Endothelial cell of umbilical vein (primary cell): ENCODE data around the gene RBKS. TPM values are rescaled to one million over a fixed set of nuclear protein-coding genes. Genes with fewer than 3 reads are reported as not detected.

ENCODE experiments used
- BruUV-seq: library from RNA; stranded (reverse); fragments of 400-500 nt; replicated peaks from 2 replicates; lab custom pipeline; 2021; lab: Mats Ljungman, UMichigan
- CTCF ChIA-PET: fragments of 300-600, 350-600 bp; sonication (Branson Sonifier 250); formaldehyde crosslinking; loops from one replicate; lab custom pipeline; 2021; ENCODE audit warnings: antibody characterized with exemption, inconsistent platforms; lab: Charles Lee
- POLR2A ChIA-PET: fragments of 300-600, 350-600 bp; sonication (Branson Sonifier 250); formaldehyde crosslinking; loops from one replicate; lab custom pipeline; 2021; ENCODE audit warnings: antibody characterized with exemption, inconsistent platforms; lab: Charles Lee
- DNase-seq: peaks from one replicate; pipeline ENCODE4 v3.0.0-alpha.2; 2011; ENCODE audit warnings: low read depth, low spot score
- FAIRE-seq: peaks from 2 replicates; lab custom pipeline; 2011; peaks lifted over from hg19 to GRCh38; lab: Jason Lieb, UNC
- H2AFZ ChIP-seq: 2 replicates; pipeline ENCODE4 v1.6.0; 2012; ENCODE audit warnings: low read depth, low read length, control low read depth, inconsistent platforms
- H3K27ac ChIP-seq: 2 replicates; pipeline ENCODE4 v1.5.1; 2011; ENCODE audit warnings: low read depth, mild to moderate bottlenecking, control low read depth, low read length, moderate library complexity; ENCODE audit not compliant: insufficient read depth
- H3K27me3 ChIP-seq, 2 experiments: 2 replicates each; pipeline versions ENCODE4 v1.6.0 to v1.6.1; 2011; ENCODE audit warnings: low read length in 2 of 2, mixed read lengths in 1 of 2; ENCODE audit not compliant: control insufficient read depth in 2 of 2, insufficient read depth in 2 of 2
- H3K36me3 ChIP-seq, 2 experiments: 2 replicates in 1 of 2; 3 replicates in 1 of 2; pipeline ENCODE4 v1.5.1; 2011; ENCODE audit warnings: low read length in 2 of 2, mild to moderate bottlenecking in 1 of 2, moderate library complexity in 1 of 2; ENCODE audit not compliant: control insufficient read depth in 2 of 2, insufficient read depth in 2 of 2; ENCODE audit errors: extremely low read depth in 1 of 2
- H3K4me1 ChIP-seq: 3 replicates; pipeline ENCODE4 v1.5.1; 2011; ENCODE audit warnings: mild to moderate bottlenecking, low read length; ENCODE audit not compliant: control insufficient read depth, insufficient read depth; ENCODE audit errors: extremely low read depth
- H3K4me2 ChIP-seq: 2 replicates; pipeline ENCODE4 v1.6.1; 2011; ENCODE audit warnings: low read length, control low read depth, mixed read lengths; ENCODE audit not compliant: insufficient read depth
- H3K4me3 ChIP-seq, 3 experiments: fragments of 200-600 bp in 1 of 3; sonication (generic), shearing (Covaris generic) in 1 of 3; replicated peaks in 1 of 3; 2 replicates each; pipeline ENCODE4 v1.5.1; 2011 to 2016; ENCODE audit warnings: control low read depth in 3 of 3, low read length in 3 of 3, mild to moderate bottlenecking in 2 of 3, inconsistent platforms in 1 of 3, low read depth in 1 of 3, moderate library complexity in 1 of 3; ENCODE audit not compliant: insufficient read depth in 1 of 3
- H3K79me2 ChIP-seq: 2 replicates; pipeline ENCODE4 v1.6.0; 2012; ENCODE audit warnings: low read length, inconsistent platforms; ENCODE audit not compliant: control insufficient read depth, insufficient read depth
- H3K9ac ChIP-seq: replicated peaks from 2 replicates; pipeline ENCODE3; 2011; ENCODE audit warnings: low read length, control low read depth; ENCODE audit not compliant: insufficient read depth; ENCODE audit errors: extremely low read depth
- H3K9me1 ChIP-seq: replicated peaks from 3 replicates; pipeline ENCODE4 v1.6.0; 2011; ENCODE audit warnings: mild to moderate bottlenecking, low read length; ENCODE audit not compliant: control insufficient read depth, insufficient read depth; ENCODE audit errors: extremely low read depth
- H3K9me3 ChIP-seq: replicated peaks from 2 replicates; pipeline ENCODE4 v1.5.1; 2012; ENCODE audit warnings: low read length, inconsistent platforms; ENCODE audit not compliant: control insufficient read depth, insufficient read depth
- H4K20me1 ChIP-seq: replicated peaks from 2 replicates; pipeline ENCODE3; 2011; ENCODE audit warnings: mild to moderate bottlenecking, low read length; ENCODE audit not compliant: control insufficient read depth, insufficient read depth; ENCODE audit errors: extremely low read depth
- EZH2 ChIP-seq: IDR thresholded peaks from 2 replicates; pipeline ENCODE4 v1.6.1; 2012; ENCODE audit warnings: borderline replicate concordance, low read depth, mild to moderate bottlenecking, moderate library complexity, low read length, inconsistent platforms; ENCODE audit not compliant: severe bottlenecking
- FOS ChIP-seq: IDR thresholded peaks from 2 replicates; pipeline ENCODE4 v1.6.1; 2011; ENCODE audit warnings: mild to moderate bottlenecking, low read length, moderate library complexity, borderline replicate concordance; ENCODE audit not compliant: insufficient read depth
- GATA2 ChIP-seq: IDR thresholded peaks from 2 replicates; pipeline ENCODE4 v1.7.0; 2011; ENCODE audit warnings: low read depth, mild to moderate bottlenecking, moderate library complexity, mixed read lengths, low read length; ENCODE audit not compliant: insufficient read length, insufficient read depth
- JUN ChIP-seq: IDR thresholded peaks from 2 replicates; pipeline ENCODE4 v1.6.1; 2011; ENCODE audit warnings: borderline replicate concordance, low read depth; ENCODE audit not compliant: insufficient read length, insufficient read depth
- MYC ChIP-seq: IDR thresholded peaks from one replicate; pipeline ENCODE4 v1.6.1; 2011; ENCODE audit warnings: mild to moderate bottlenecking, low read depth, low read length
- POLR2A ChIP-seq: IDR thresholded peaks from 2 replicates; pipeline ENCODE4 v1.6.1; 2012; ENCODE audit warnings: low read depth, mild to moderate bottlenecking, control low read depth, low read length
- POLR2AphosphoS5 ChIP-seq: IDR thresholded peaks from 2 replicates; pipeline ENCODE4 v1.6.1; 2012; ENCODE audit warnings: low read depth, mild to moderate bottlenecking, control low read depth, low read length, moderate library complexity; ENCODE audit not compliant: insufficient read depth
- dilution Hi-C: fragments of 300-500 bp; cut with MboI; formaldehyde crosslinking; loops from one replicate; pipeline ENCODE4 v1.15.0; 2019; ENCODE audit warnings: low sequenced_read_pairs; ENCODE audit not compliant: extremely low pct_ligation_motif_present
- intact Hi-C: fragments of 100-400 bp; cut with micrococcal nuclease; formaldehyde crosslinking; loops from one replicate; pipeline ENCODE4 v1.10.0; 2022
- polyA plus RNA-seq, 4 experiments: library from polyadenylated mRNA; depleted of rRNA in 3 of 4; stranded (reverse) in 3 of 4; unstranded in 1 of 4; fragments of >200 nt; gene quantifications; 2 replicates each; pipeline versions ENCODE4 v1.2.1 to v1.2.3, GENCODE V29; 2011 to 2012; ENCODE audit warnings: missing spikeins in 1 of 4
- total RNA-seq: library from RNA; stranded (reverse); gene quantifications from 2 replicates; pipeline ENCODE4 v1.2.3, GENCODE V29; 2021
- TF ChIP-seq, protein P1 (sequence below): IDR thresholded peaks from 2 replicates; pipeline ENCODE4 v1.6.1; 2011; ENCODE audit not compliant: insufficient read depth, insufficient read length
- TF ChIP-seq, protein P2 (sequence below), 2 donors: IDR thresholded peaks; 1 replicate in 1 of 2; 2 replicates in 1 of 2; pipeline ENCODE4 v1.5.1; 2011; ENCODE audit warnings: low read length in 2 of 2, mild to moderate bottlenecking in 2 of 2, moderate library complexity in 2 of 2, control low read depth in 1 of 2, inconsistent platforms in 1 of 2, low read depth in 1 of 2; ENCODE audit not compliant: insufficient read depth in 1 of 2; ENCODE audit errors: extremely low read depth in 1 of 2

The RBKS gene
- total and polyA plus RNA-seq, 2 donors (not counting 3 experiments of a cell fraction or from before 2014, with no cell fraction given) = 0.64 to 1.8 TPM

DNA sequence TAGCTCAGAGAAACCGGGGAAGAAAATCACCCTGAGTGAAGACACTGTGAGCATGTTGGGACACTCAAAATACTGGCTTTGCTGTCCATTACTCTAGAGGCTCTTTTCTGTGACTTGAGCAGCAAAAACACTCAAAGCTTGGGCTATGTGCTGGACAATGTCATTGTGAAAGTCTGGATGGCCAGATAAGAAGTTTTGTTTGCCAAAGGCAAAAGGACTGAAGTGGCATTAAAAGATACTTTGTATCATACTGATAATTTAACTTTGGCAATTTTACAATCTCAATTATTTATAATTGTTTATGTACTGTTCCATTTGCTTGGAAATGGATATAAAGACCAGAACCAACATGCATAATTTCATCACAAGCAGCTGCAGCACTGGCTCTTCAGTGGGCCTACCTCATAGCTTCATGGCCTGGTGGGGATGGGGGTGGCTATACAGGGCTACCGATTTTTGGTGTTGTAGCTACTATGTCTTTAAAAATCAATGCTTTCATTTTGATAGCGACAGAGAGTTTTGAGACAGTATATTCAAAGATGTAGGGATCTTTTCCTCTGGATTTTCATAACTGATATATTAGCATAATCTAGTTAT is 51.1 kb downstream of the RBKS start:
- H3K4me3 ChIP-seq = no peak overlapping the region
- dilution Hi-C loops = no loop called here
- POLR2A ChIA-PET = no interaction called here

More for the DNA sequence above, 51.1 kb downstream of the RBKS start:
- Histone ChIP-seq H3K4me1 (no peaks in the 10 kb centered on the region), H3K9me3 (no peaks in the 10 kb centered on the region), H3K9me1 (no peaks in the 10 kb centered on the region), H4K20me1 (no peaks in the 10 kb centered on the region), H3K79me2 (no peaks in the 10 kb centered on the region), H3K27ac (no peak overlapping the region), H3K27me3 (no peaks in the 10 kb centered on the region), H3K36me3 (no peaks in the 10 kb centered on the region), H3K4me2 (no peak overlapping the region), H3K9ac (no peak overlapping the region), H2AFZ (no peak overlapping the region)
- BruUV-seq = no TSS peak
- CTCF ChIA-PET = no interaction called here
- DNase-seq (no peak), FAIRE-seq (no peak)
- TF ChIP-seq EZH2 = no peak
- TF ChIP-seq POLR2AphosphoS5 = no peak
- TF ChIP-seq MYC = no peak
- TF ChIP-seq FOS = no peak
- TF ChIP-seq GATA2 = no peak
- no peak for TF ChIP-seq POLR2A
- TF ChIP-seq JUN = no peak
- TF ChIP-seq, protein P1, sequence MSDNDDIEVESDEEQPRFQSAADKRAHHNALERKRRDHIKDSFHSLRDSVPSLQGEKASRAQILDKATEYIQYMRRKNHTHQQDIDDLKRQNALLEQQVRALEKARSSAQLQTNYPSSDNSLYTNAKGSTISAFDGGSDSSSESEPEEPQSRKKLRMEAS = no peak
- TF ChIP-seq, protein P2, sequence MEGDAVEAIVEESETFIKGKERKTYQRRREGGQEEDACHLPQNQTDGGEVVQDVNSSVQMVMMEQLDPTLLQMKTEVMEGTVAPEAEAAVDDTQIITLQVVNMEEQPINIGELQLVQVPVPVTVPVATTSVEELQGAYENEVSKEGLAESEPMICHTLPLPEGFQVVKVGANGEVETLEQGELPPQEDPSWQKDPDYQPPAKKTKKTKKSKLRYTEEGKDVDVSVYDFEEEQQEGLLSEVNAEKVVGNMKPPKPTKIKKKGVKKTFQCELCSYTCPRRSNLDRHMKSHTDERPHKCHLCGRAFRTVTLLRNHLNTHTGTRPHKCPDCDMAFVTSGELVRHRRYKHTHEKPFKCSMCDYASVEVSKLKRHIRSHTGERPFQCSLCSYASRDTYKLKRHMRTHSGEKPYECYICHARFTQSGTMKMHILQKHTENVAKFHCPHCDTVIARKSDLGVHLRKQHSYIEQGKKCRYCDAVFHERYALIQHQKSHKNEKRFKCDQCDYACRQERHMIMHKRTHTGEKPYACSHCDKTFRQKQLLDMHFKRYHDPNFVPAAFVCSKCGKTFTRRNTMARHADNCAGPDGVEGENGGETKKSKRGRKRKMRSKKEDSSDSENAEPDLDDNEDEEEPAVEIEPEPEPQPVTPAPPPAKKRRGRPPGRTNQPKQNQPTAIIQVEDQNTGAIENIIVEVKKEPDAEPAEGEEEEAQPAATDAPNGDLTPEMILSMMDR (IDR thresholded peaks at IDR 0.05; ENCODE audit: extremely low read depth in 1 of 2, insufficient read depth in 1 of 2, low read depth in 1 of 2, low read length in 2 of 2) = no peak
- intact Hi-C loops = no loop called here
